Measurements from ENCODE around the gene PACRG. TPM values are rescaled to one million over a fixed set of nuclear protein-coding genes. Genes with fewer than 3 reads are reported as not detected.

Gene PACRG
- total and polyA plus RNA-seq, 2 experiments from 2014 or later, result 0.17 to 0.68 TPM

DNA sequence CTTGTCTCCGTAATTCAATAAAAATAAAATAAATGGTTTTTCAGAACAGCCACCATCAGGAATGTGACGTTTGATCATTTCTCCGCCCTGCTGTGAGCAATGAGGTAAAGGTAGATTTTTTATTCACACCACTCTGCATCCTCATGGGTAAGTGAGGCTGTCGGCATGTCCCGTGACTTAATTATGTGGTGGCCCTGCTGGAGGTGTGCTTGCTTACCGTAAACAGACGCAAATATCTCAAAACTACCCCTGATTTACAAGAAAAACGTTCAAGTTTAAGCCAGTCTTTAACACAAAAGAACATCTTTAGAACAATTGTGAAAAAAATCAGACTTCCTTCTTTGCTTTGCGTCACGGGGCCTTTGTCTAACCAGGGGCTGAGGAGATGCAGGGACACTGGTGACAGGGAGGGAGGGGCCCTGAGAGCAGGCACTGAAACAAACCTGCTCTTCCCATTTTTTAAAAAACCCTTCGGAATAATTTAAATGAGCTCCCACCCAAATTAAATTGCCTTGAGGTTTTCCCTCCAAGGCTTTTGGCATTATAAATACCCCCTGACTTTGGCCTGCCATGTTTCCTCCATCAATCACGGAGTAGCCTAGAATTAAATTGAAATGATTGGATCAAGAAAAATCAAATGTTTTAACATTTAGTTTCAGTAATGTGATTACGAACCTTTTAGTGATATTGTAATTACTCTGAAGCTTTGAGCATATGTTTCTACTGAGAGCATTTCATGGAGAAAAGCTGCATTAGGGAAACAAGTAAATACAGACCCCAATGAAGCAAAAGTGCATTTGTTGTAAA lies 13.6 kb upstream of the PACRG start (continued):
- no peak for TF ChIP-seq ZNF462 (CRISPR knock-in tag; IDR thresholded peaks at IDR 0.05)

- Histone ChIP-seq H3K9me2 (ENCODE audit: insufficient read depth) (no peaks in the 10 kb centered on the region), H3F3A (replicated peaks; ENCODE audit: low read depth) (no peaks in the 10 kb centered on the region), H3K4me3 (no peak overlapping the region), H4K20me1 (replicated peaks; ENCODE audit: insufficient read depth) (no peaks in the 10 kb centered on the region), H3K36me3 (ENCODE audit: insufficient read depth) (0 out of 2 replicates have a peak, but pooled peaks cover 5% of the 10 kb centered on the region), H3K27ac (ENCODE audit: low read depth) (no peak overlapping the region), H3K4me1 (ENCODE audit: insufficient read depth) (peaks cover 22% of the 10 kb centered on the region), H3K27me3 (ENCODE audit: insufficient read depth) (no peaks in the 10 kb centered on the region), H2AFZ (no peak overlapping the region), H3K79me2 (replicated peaks; ENCODE audit: insufficient read depth) (no peaks in the 10 kb centered on the region), H3K4me2 (no peak overlapping the region)
- Mint-ChIP-seq H3K36me3 (ENCODE audit: low read depth) (peaks cover 4% of the 10 kb centered on the region; the same call in 1 of the 3 replicates), H3K27me3 (ENCODE audit: insufficient read depth, low read depth, poor library complexity) (peaks cover 4% of the 10 kb centered on the region), H3K9me3 (peaks cover 4% of the 10 kb centered on the region), H3K4me3 (no peak overlapping the region), H3K4me1 (peaks cover 25% of the 10 kb centered on the region), H3K27ac (no peak overlapping the region)
- ATAC-seq (no peak), DNase-seq (ENCODE audit: low spot score) (no peak)
- TF ChIP-seq ZNF114 (CRISPR knock-in tag; IDR thresholded peaks at IDR 0.05) (no peak), NANOG (IDR thresholded peaks at IDR 0.05; ENCODE audit: borderline replicate concordance) (no peak), EZH2 (IDR thresholded peaks at IDR 0.05; ENCODE audit: low read depth, unreplicated experiment) (no peak), POLR2AphosphoS5 (IDR thresholded peaks at IDR 0.05; ENCODE audit: low read depth) (no peak)
These were observed 12.2 kb upstream of the PACRG start for GRCh38 chr6:162715601-162716000.
